RWPE1 (cell line): ENCODE results near the gene CNTNAP2.
"Not testable (repeated sequence)": the region's sequence is repeated elsewhere in the genome, so short reads cannot be mapped to it uniquely, and the experiment has no call there.

Experiments used
- CTCF ChIA-PET: fragments of 350-600 bp; sonication (Branson Sonifier 250); formaldehyde crosslinking; extraction: SDS; loops from one replicate; lab custom pipeline; 2021; lab: Yijun Ruan, JAX
- POLR2A ChIA-PET: fragments of 400-600 bp; formaldehyde crosslinking; extraction: SDS; loops from one replicate; lab custom pipeline; 2020; ENCODE audit warnings: antibody characterized with exemption; ENCODE audit not compliant: low non-redundant PET; lab: Yijun Ruan, JAX
- DNase-seq: peaks from one replicate; pipeline ENCODE4 v3.0.0; 2012; ENCODE audit warnings: low spot score
- H3K27ac ChIP-seq: fragments of 450-650 bp; 2 replicates; pipeline ENCODE4 v1.5.1; 2017
- CTCF ChIP-seq: fragments of 450-650 bp; conservative IDR thresholded peaks from 2 replicates; pipeline ENCODE4 v1.5.1; 2017; ENCODE audit warnings: low read depth, mild to moderate bottlenecking

CNTNAP2 gene

GRCh38 chr7:147723536-147723935 lies 1606.9 kb downstream of the CNTNAP2 start:
- CTCF ChIA-PET = no interaction called here
- POLR2A ChIA-PET = no interaction called here
- no peak overlapping the region for H3K27ac ChIP-seq
- DNase-seq = no peak
- TF ChIP-seq CTCF = no peak

DNA sequence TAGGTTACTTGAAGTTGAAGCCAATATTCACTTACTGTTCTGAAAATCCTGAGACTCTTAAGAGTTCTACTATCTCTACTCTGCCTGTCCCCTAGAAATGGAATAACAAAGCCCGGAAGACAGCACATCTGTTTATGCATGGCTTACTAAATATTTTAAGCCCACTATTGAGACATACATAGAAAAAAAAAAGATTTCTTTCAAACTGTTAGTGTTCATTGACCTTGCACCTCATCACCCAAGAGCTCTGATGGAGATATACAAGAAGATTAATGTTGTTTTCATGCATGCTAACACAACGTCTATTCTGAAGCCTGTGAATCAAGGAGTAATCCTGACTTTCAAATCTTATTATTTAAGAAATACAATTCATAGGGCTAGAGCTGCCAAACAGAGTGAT lies 1614.7 kb downstream of the CNTNAP2 start:
- ChIA-PET CTCF (no interaction called here), POLR2A (no interaction called here)
- no peak overlapping the region for H3K27ac ChIP-seq
- no peak for TF ChIP-seq CTCF
- DNase-seq = no peak

DNA sequence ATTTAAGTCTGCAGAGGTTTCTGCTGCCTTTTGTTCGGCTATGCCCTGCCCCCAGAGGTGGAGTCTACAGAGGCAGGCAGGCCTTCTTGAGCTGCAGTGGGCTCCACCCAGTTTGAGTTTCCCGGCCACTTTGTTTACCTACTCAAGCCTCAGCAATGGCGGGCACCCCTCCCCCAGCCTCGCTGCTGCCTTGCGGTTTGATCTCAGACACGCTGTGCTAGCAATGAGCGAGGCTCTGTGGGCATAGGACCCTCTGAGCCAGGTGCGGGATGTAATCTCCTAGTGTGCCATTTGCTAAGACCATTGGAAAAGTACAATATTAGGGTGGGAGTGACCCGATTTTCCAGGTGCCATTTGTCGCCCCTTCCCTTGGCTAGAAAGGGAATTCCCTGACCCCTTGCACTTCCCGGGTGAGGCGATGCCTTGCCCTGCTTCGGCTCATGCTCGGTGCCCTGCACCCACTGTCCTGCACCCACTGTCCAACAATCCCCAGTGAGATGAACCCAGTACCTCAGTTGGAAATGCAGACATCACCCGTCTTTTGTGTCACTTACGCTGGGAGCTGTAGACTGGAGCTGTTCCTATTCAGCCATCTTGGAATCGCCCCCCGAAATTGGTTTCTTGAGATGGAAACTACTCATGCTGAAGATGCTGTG lies 1621.1 kb downstream of the CNTNAP2 start:
- DNase-seq, H3K27ac ChIP-seq, POLR2A ChIA-PET, CTCF ChIA-PET: not testable (repeated sequence)

DNA sequence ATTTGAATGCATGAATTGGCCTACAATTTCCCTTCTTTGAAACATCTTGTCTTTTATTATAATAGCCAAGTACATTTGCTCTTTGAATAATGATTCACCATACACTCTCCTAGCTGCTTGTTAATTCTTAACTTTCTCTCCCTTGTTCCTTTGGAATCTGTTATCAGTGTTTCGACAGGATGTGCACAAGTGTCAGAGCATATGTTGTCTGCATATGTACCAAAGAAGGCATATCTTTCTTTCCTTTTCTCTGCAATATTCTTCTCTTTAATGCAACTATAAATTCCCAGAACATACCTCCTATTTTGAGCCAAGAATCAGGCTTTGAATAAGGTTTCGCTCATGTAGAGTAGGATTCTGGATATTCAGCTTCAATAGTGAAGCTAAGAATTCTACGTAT lies 1625.7 kb downstream of the CNTNAP2 start:
- ChIA-PET POLR2A (no interaction called here), CTCF (no interaction called here)
- no peak overlapping the region for H3K27ac ChIP-seq
- DNase-seq = no peak
- no peak for TF ChIP-seq CTCF

- TF ChIP-seq CTCF = no peak
- no peak for DNase-seq
- CTCF ChIA-PET = interaction anchor here (0.7 kb wide), 1 partner anchor 26 kb away, joined by 3 read pairs; no protein-coding TSS in a partner anchor
These were observed 1639.7 kb downstream of the CNTNAP2 start for GRCh38 chr7:147756300-147756699.

GRCh38 chr7:147759327-147759943 lies 1642.8 kb downstream of the CNTNAP2 start:
- H3K27ac ChIP-seq = no peak overlapping the region
- ChIA-PET CTCF (interaction anchor here (0.6 kb wide), 1 partner anchor 544 kb away, joined by 3 read pairs; no protein-coding TSS in a partner anchor), POLR2A (no interaction called here)
- no peak for TF ChIP-seq CTCF
- DNase-seq = no peak

More at GRCh38 chr7:147756300-147756699, 1639.7 kb downstream of the CNTNAP2 start:
- no peak overlapping the region for H3K27ac ChIP-seq
- POLR2A ChIA-PET = no interaction called here

DNA sequence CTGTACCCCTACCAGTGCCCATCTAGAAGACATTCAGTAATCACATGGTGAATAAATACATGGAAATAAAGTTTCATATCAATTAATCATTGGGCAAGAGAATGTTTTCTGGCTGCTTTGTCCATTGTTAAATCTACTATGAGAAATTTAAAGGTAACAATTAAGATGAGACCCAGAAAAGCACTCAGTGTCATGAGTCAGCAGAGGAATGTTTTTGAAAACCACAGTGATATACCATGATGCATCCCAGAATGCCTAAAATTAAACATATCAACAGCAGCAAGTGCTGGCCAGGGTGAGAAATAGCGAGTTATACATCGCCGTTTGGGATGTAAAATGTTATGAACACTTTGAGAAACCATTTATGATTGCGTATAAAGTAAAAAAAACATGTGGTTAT lies 1648.7 kb downstream of the CNTNAP2 start:
- ChIA-PET POLR2A (no interaction called here), CTCF (no interaction called here)
- no peak for TF ChIP-seq CTCF
- no peak overlapping the region for H3K27ac ChIP-seq
- DNase-seq = no peak
